ENCODE measurements around the gene KLF2. TPM values are rescaled to one million over a fixed set of nuclear protein-coding genes. Genes with fewer than 3 reads are reported as not detected.

The KLF2 gene
- total and polyA plus RNA-seq, 7 experiments from 2014 or later: 119 to 630 (median 445) TPM

- DNase-seq: peak; percentile 44 to 97 (median 93)
- Histone ChIP-seq H3K4me1 (ENCODE audit: control insufficient read depth in 2 of 2, insufficient read depth in 2 of 2, low read length in 2 of 2) (peaks cover 86 to 94% of the 10 kb centered on the region in 2 donors), H3K36me3 (ENCODE audit: control insufficient read depth in 2 of 3, insufficient read depth in 3 of 3, low read length in 3 of 3) (no peaks in the 10 kb centered on the region), H3K27me3 (ENCODE audit: control insufficient read depth in 2 of 2, insufficient read depth in 2 of 2, low read length in 2 of 2) (no peaks in the 10 kb centered on the region), H3K4me3 (ENCODE audit: low read length) (peak overlapping the region; percentile 59), H3K27ac (ENCODE audit: low read depth, low read length) (peak overlapping the region; percentile 99), H3K9me3 (ENCODE audit: control insufficient read depth in 2 of 3, low read length in 3 of 3) (no peaks in the 10 kb centered on the region)
- CTCF ChIA-PET: interaction anchor here (1.3 to 10.6 kb wide), 5 partner anchors 13 to 44 kb away, joined by 3 to 159 read pairs (median 9); partner anchors contain the start of gene KLF2
- Mint-ChIP-seq H3K9me3 (peaks cover 0 to 5% (median 0%) of the 10 kb centered on the region in 11 donors), H3K4me1 (peaks cover 9 to 67% (median 40%) of the 10 kb centered on the region in 7 donors), H3K36me3 (peaks cover 0 to 9% (median 2%) of the 10 kb centered on the region in 5 donors), H3K4me3 (no peak overlapping the region), H3K27ac (no peak overlapping the region), H3K27me3 (peaks cover 0 to 22% (median 0%) of the 10 kb centered on the region in 5 donors)
- POLR2A ChIA-PET: interaction anchor here (0.8 to 35.0 kb wide), 17 partner anchors 4 to 298 kb away, joined by 3 to 4370 read pairs (median 8); partner anchors contain the start of genes AP1M1, FAM32A, KLF2 and TPM4
- intact Hi-C loops (cut with micrococcal nuclease): loop anchor here in 1 of 2 donors (1.0 to 5.0 kb wide), 2 partner anchors 38 to 291 kb away; partner anchors contain the start of gene TPM4
- peak; percentile 62 for ATAC-seq
Observed at GRCh38 chr19:16368385-16369305, 44.0 kb downstream of the KLF2 start.

GRCh38 chr19:16369306-16369663 is 44.7 kb downstream of the KLF2 start:
- Mint-ChIP-seq H3K9me3 (peaks cover 0 to 5% (median 0%) of the 10 kb centered on the region in 11 donors), H3K4me1 (peaks cover 3 to 67% (median 40%) of the 10 kb centered on the region in 7 donors), H3K4me3 (no peak overlapping the region), H3K27ac (no peak overlapping the region), H3K36me3 (peaks cover 0 to 13% (median 3%) of the 10 kb centered on the region in 5 donors), H3K27me3 (peaks cover 0 to 17% (median 0%) of the 10 kb centered on the region in 5 donors)
- Histone ChIP-seq H3K9me3 (ENCODE audit: control insufficient read depth in 2 of 3, low read length in 3 of 3) (no peaks in the 10 kb centered on the region), H3K27me3 (ENCODE audit: control insufficient read depth in 2 of 2, insufficient read depth in 2 of 2, low read length in 2 of 2) (no peaks in the 10 kb centered on the region), H3K27ac (ENCODE audit: low read depth, low read length) (peak overlapping the region; percentile 99), H3K36me3 (ENCODE audit: control insufficient read depth in 2 of 3, insufficient read depth in 3 of 3, low read length in 3 of 3) (no peaks in the 10 kb centered on the region), H3K4me3 (ENCODE audit: low read length) (peak overlapping the region; percentile 33), H3K4me1 (ENCODE audit: control insufficient read depth in 2 of 2, insufficient read depth in 2 of 2, low read length in 2 of 2) (peaks cover 86 to 94% of the 10 kb centered on the region in 2 donors)
- DNase-seq (no peak), ATAC-seq (no peak)
- POLR2A ChIA-PET: interaction anchor here (0.5 to 35.0 kb wide), 19 partner anchors 3 to 298 kb away, joined by 3 to 4370 read pairs (median 8); partner anchors contain the start of genes AP1M1, FAM32A, KLF2 and TPM4
- CTCF ChIA-PET: interaction anchor here (1.3 to 10.6 kb wide), 6 partner anchors 8 to 45 kb away, joined by 3 to 159 read pairs (median 8); partner anchors contain the start of gene KLF2
- intact Hi-C loops (cut with micrococcal nuclease): loop anchor here in 1 of 2 donors (1.0 to 5.0 kb wide), 2 partner anchors 39 to 292 kb away; partner anchors contain the start of gene TPM4

GRCh38 chr19:16369664-16370576 is 45.3 kb downstream of the KLF2 start:
- Histone ChIP-seq H3K4me3 (ENCODE audit: low read length) (peak overlapping the region; percentile 33), H3K36me3 (ENCODE audit: control insufficient read depth in 2 of 3, insufficient read depth in 3 of 3, low read length in 3 of 3) (no peaks in the 10 kb centered on the region), H3K27ac (ENCODE audit: low read depth, low read length) (peak overlapping the region; percentile 99), H3K27me3 (ENCODE audit: control insufficient read depth in 2 of 2, insufficient read depth in 2 of 2, low read length in 2 of 2) (no peaks in the 10 kb centered on the region), H3K9me3 (ENCODE audit: control insufficient read depth in 2 of 3, low read length in 3 of 3) (no peaks in the 10 kb centered on the region), H3K4me1 (ENCODE audit: control insufficient read depth in 2 of 2, insufficient read depth in 2 of 2, low read length in 2 of 2) (peaks cover 86 to 94% of the 10 kb centered on the region in 2 donors)
- ChIA-PET CTCF (interaction anchor here (1.3 to 10.6 kb wide), 8 partner anchors 9 to 46 kb away, joined by 3 to 159 read pairs (median 8); partner anchors contain the start of gene KLF2), POLR2A (interaction anchor here (0.5 to 35.0 kb wide), 21 partner anchors 2 to 298 kb away, joined by 3 to 4370 read pairs (median 8); partner anchors contain the start of genes AP1M1, FAM32A, KLF2 and TPM4)
- DNase-seq (peak in 8 of 9 donors; percentile 57 to 98 (median 90)), ATAC-seq (peak; percentile 71)
- no peak overlapping the region for H3K4me3 Mint-ChIP-seq
- no peak overlapping the region for H3K27ac Mint-ChIP-seq
- H3K36me3 Mint-ChIP-seq: peaks cover 0 to 20% (median 4%) of the 10 kb centered on the region in 5 donors
- H3K9me3 Mint-ChIP-seq: peaks cover 0 to 5% (median 0%) of the 10 kb centered on the region in 11 donors
- intact Hi-C loops (cut with micrococcal nuclease): loop anchor here (1.0 to 5.0 kb wide), 5 partner anchors 19 to 293 kb away; partner anchors contain the start of genes AP1M1 (in 1 of the 2) and TPM4 (in 1 of the 2)
- peaks cover 0 to 17% (median 0%) of the 10 kb centered on the region in 5 donors for H3K27me3 Mint-ChIP-seq
- H3K4me1 Mint-ChIP-seq: peaks cover 0 to 67% (median 42%) of the 10 kb centered on the region in 7 donors

GRCh38 chr19:16370641-16371391 is 46.2 kb downstream of the KLF2 start:
- H3K36me3 Mint-ChIP-seq: peaks cover 0 to 29% (median 4%) of the 10 kb centered on the region in 5 donors
- no peak overlapping the region for H3K27ac Mint-ChIP-seq
- Histone ChIP-seq H3K36me3 (ENCODE audit: control insufficient read depth in 2 of 3, insufficient read depth in 3 of 3, low read length in 3 of 3) (no peaks in the 10 kb centered on the region), H3K4me3 (ENCODE audit: low read length) (peak overlapping the region; percentile 33), H3K9me3 (ENCODE audit: control insufficient read depth in 2 of 3, low read length in 3 of 3) (no peaks in the 10 kb centered on the region), H3K4me1 (ENCODE audit: control insufficient read depth in 2 of 2, insufficient read depth in 2 of 2, low read length in 2 of 2) (peaks cover 86 to 94% of the 10 kb centered on the region in 2 donors), H3K27me3 (ENCODE audit: control insufficient read depth in 2 of 2, insufficient read depth in 2 of 2, low read length in 2 of 2) (no peaks in the 10 kb centered on the region), H3K27ac (ENCODE audit: low read depth, low read length) (peak overlapping the region; percentile 99)
- peaks cover 0 to 17% (median 0%) of the 10 kb centered on the region in 5 donors for H3K27me3 Mint-ChIP-seq
- intact Hi-C loops (cut with micrococcal nuclease): loop anchor here (1.0 to 2.0 kb wide), 8 partner anchors 11 to 292 kb away; partner anchors contain the start of genes KLF2 (in 2 of the 2) and AP1M1 (in 1 of the 2)
- DNase-seq: peak in 5 of 9 donors; percentile 25 to 49 (median 42)
- H3K9me3 Mint-ChIP-seq: peaks cover 0 to 5% (median 0%) of the 10 kb centered on the region in 11 donors
- no peak for ATAC-seq
- CTCF ChIA-PET: interaction anchor here (1.0 to 10.6 kb wide), 10 partner anchors 10 to 185 kb away, joined by 3 to 159 read pairs (median 8); partner anchors contain the start of gene KLF2
- H3K4me3 Mint-ChIP-seq: no peak overlapping the region
- H3K4me1 Mint-ChIP-seq: peaks cover 0 to 67% (median 46%) of the 10 kb centered on the region in 7 donors
- POLR2A ChIA-PET: interaction anchor here (0.9 to 35.0 kb wide), 23 partner anchors 2 to 300 kb away, joined by 3 to 4370 read pairs (median 7); partner anchors contain the start of genes AP1M1, C19orf44, CALR3 and FAM32A

- peaks cover 89 to 94% of the 10 kb centered on the region in 2 donors for H3K4me1 ChIP-seq (ENCODE audit: control insufficient read depth in 2 of 2, insufficient read depth in 2 of 2, low read length in 2 of 2)
- H3K36me3 ChIP-seq (ENCODE audit: control insufficient read depth in 2 of 3, insufficient read depth in 3 of 3, low read length in 3 of 3): no peaks in the 10 kb centered on the region
- H3K36me3 Mint-ChIP-seq: peaks cover 0 to 34% (median 4%) of the 10 kb centered on the region in 5 donors
- H3K27ac Mint-ChIP-seq: no peak overlapping the region
- ChIA-PET POLR2A (interaction anchor here (0.6 to 35.0 kb wide), 28 partner anchors 1 to 534 kb away, joined by 3 to 4370 read pairs (median 4); partner anchors contain the start of genes AP1M1, C19orf44, CALR3 and FAM32A), CTCF (interaction anchor here (0.6 to 10.6 kb wide), 13 partner anchors 10 to 186 kb away, joined by 3 to 159 read pairs (median 5); partner anchors contain the start of gene KLF2)
- H3K4me3 ChIP-seq (ENCODE audit: low read length): peak overlapping the region; percentile 55
- intact Hi-C loops (cut with micrococcal nuclease): loop anchor here (1.0 to 2.0 kb wide), 8 partner anchors 11 to 293 kb away; partner anchors contain the start of genes KLF2 (in 2 of the 2) and AP1M1 (in 1 of the 2)
- ATAC-seq: peak; percentile 72
- H3K4me3 Mint-ChIP-seq: no peak overlapping the region
- H3K9me3 Mint-ChIP-seq: peaks cover 0 to 5% (median 0%) of the 10 kb centered on the region in 11 donors
- H3K27me3 Mint-ChIP-seq: peaks cover 0 to 15% (median 0%) of the 10 kb centered on the region in 5 donors
- peak overlapping the region; percentile 99 for H3K27ac ChIP-seq (ENCODE audit: low read depth, low read length)
- peak; percentile 73 to 97 (median 95) for DNase-seq
- H3K27me3 ChIP-seq (ENCODE audit: control insufficient read depth in 2 of 2, insufficient read depth in 2 of 2, low read length in 2 of 2): no peaks in the 10 kb centered on the region
- peaks cover 0 to 67% (median 53%) of the 10 kb centered on the region in 7 donors for H3K4me1 Mint-ChIP-seq
- H3K9me3 ChIP-seq (ENCODE audit: control insufficient read depth in 2 of 3, low read length in 3 of 3): no peaks in the 10 kb centered on the region
Observed at GRCh38 chr19:16371540-16371986, 46.9 kb downstream of the KLF2 start.

Measured in naive thymus-derived CD4-positive, alpha-beta T cell (primary cell).